Measurements from ENCODE around the gene PLA2G2C. TPM values are rescaled to one million over a fixed set of nuclear protein-coding genes. Genes with fewer than 3 reads are reported as not detected.
A peak's percentile ranks its signal among the peaks of the same experiment; 100 is the strongest.
"Not testable (repeated sequence)": the region's sequence is repeated elsewhere in the genome, so short reads cannot be mapped to it uniquely, and the experiment has no call there.

Gene PLA2G2C, protein sequence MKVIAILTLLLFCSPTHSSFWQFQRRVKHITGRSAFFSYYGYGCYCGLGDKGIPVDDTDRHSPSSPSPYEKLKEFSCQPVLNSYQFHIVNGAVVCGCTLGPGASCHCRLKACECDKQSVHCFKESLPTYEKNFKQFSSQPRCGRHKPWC
- under 1 TPM in 2 of 4 donors, not detected in 2; 0.31 to 0.81 TPM for total RNA-seq

DNA sequence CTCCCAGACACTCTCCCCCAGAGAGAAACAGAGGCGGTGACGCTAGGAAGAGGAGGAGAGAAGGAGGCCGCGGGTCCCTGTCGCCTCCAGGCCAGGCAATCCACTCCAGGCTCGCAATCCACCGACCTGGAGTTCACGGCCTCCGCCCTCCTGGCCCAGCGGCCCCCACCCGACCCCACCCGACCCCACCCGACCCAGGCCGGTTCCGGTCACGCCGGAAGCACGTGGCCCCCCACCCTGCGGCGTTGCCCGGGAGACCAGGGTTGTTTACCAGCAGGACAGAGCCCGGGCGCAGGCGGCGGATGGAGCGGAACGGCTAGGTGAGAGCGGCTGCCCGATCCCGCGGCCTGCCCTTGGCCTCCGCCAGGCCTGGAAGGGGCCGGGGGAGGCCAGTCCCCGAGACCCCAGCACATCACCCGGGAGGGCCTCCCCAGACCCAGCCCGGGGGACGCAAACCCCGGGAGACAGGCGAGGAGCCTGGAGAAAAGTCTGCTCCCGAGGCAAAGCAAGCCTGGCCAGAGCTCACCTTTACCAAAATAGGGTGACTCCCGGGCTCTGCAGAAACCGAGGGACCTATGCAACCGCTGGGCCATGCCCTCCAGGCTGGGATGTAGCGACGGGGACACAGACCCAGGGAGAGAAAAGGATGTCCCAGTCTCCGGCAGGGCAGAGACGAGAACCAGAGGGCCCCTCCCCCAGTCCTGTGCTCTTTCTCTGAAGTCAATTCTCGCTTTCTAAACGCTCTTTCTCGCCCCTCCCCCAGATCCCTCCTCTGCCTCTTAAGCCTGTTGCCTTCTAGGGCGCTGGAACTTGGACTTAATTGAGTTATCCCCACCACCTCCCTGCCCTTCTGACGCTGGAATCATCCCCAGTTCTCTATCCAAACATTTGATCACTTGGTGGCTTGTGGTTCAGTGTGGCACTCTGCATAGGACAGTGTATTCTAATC, at the start of gene PLA2G2C, which contains the start of gene UBXN10:
Gene PLA2G2C (minus strand): TSS at position 685 of the 949 bp plus-strand sequence. CDS start 9,155 bp downstream, outside the sequence.
Gene UBXN10 (plus strand): TSS at position 263 of the 949 bp plus-strand sequence. CDS start 4,466 bp downstream, outside the sequence.
- peak; percentile 81 for ATAC-seq
- H3K27me3 ChIP-seq = no peaks in the 10 kb centered on the region
- H3K36me3 ChIP-seq = peaks cover 0 to 4% of the 10 kb centered on the region in 2 donors
- H3K9me3 ChIP-seq = no peaks in the 10 kb centered on the region
- H3K4me1 ChIP-seq = peaks cover 0 to 66% (median 8%) of the 10 kb centered on the region in 3 donors
- WGBS, 2 donors (ENCODE audit: low coverage in 1 of 2) = 0 to 1% methylated on average over 1 to 11 of the region's 52 CpGs
- H3K27ac ChIP-seq = peak within 1 kb of the TSS; percentile 74 to 93 (median 88)
- H3K4me3 ChIP-seq = peak within 1 kb of the TSS; percentile 68 to 80
- TF ChIP-seq POLR2A (IDR thresholded peaks at IDR 0.05) (peak; percentile 0 to 47), POLR2AphosphoS5 (IDR thresholded peaks at IDR 0.05) (peak; percentile 78)
- TF ChIP-seq, protein P1, sequence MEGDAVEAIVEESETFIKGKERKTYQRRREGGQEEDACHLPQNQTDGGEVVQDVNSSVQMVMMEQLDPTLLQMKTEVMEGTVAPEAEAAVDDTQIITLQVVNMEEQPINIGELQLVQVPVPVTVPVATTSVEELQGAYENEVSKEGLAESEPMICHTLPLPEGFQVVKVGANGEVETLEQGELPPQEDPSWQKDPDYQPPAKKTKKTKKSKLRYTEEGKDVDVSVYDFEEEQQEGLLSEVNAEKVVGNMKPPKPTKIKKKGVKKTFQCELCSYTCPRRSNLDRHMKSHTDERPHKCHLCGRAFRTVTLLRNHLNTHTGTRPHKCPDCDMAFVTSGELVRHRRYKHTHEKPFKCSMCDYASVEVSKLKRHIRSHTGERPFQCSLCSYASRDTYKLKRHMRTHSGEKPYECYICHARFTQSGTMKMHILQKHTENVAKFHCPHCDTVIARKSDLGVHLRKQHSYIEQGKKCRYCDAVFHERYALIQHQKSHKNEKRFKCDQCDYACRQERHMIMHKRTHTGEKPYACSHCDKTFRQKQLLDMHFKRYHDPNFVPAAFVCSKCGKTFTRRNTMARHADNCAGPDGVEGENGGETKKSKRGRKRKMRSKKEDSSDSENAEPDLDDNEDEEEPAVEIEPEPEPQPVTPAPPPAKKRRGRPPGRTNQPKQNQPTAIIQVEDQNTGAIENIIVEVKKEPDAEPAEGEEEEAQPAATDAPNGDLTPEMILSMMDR (IDR thresholded peaks at IDR 0.05) = no peak

DNA sequence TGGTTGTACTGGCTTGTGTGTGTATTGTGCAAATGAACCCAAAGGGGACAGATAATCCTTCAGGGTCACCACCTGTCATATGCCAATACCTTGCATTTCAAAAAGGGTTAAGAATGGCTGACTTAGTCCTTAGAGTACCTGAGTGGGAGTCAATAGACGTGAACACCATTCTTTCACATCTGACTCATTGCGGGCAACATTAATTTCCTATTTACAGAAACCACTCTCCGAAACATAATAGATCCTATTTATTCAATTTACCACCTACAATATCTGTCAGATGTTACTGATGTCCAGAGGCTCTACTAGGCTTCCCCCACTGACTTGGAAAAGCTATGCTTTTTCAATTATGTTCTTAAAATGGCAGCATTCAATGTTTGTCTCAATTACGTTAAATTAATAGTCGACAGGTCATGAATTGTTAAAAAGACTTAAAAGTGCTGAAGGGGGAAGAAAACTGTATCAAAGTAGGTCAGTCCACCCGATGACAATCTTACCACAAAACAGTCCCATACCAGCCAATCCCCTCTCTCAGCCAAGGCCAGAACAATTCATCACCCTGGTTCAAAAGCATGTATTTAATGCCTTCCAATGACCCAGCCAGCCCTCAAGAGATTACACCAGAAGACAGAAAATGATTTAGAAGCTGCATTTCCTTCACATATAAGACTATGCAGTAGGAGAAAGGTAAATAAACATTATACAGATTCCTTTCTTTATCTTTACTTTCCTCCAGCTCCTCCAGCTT, 48.6 kb upstream of the PLA2G2C start:
- Histone ChIP-seq H3K4me3 (no peak overlapping the region), H3K27ac (no peak overlapping the region), H3K9me3 (no peaks in the 10 kb centered on the region), H3K36me3 (no peaks in the 10 kb centered on the region), H3K27me3 (peaks cover 76% of the 10 kb centered on the region), H3K4me1 (no peaks in the 10 kb centered on the region)
- no peak for TF ChIP-seq POLR2A (IDR thresholded peaks at IDR 0.05)
- no peak for TF ChIP-seq EP300 (IDR thresholded peaks at IDR 0.05)
- TF ChIP-seq, protein P1 (IDR thresholded peaks at IDR 0.05) = no peak
- ATAC-seq = no peak
- 65 to 79% methylated on average over 5 to 6 of the region's 6 CpGs for WGBS, 2 donors (ENCODE audit: low coverage in 1 of 2)

DNA sequence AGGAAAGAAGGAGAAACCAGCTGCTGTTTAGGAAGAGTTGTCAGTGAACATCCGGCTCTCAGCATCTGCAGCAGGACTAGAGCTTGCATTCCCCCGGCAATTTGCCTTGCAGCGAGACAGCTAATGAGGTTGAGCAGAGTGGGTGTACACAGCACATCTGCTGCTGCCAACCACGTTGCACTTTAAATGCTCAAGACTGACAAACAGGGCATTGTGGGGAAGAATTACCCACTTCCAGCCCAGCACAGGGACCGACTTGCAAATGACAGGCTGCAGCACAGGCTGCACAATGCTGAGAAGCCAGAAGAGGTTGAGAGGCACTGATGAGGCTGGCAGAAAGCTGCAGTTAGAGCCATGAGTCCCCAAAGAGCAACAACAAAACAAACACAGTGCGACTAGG, 47.5 kb upstream of the PLA2G2C start:
- no peaks in the 10 kb centered on the region for H3K9me3 ChIP-seq
- 17 to 19% methylated on average over 1 to 5 of the region's 6 CpGs for WGBS, 2 donors (ENCODE audit: low coverage in 1 of 2)
- H3K27me3 ChIP-seq = peaks cover 66% of the 10 kb centered on the region
- no peaks in the 10 kb centered on the region for H3K36me3 ChIP-seq
- no peaks in the 10 kb centered on the region for H3K4me1 ChIP-seq
- no peak for TF ChIP-seq POLR2AphosphoS5 (IDR thresholded peaks at IDR 0.05)
- ATAC-seq = no peak
- no peak overlapping the region for H3K4me3 ChIP-seq
- no peak overlapping the region for H3K27ac ChIP-seq

DNA sequence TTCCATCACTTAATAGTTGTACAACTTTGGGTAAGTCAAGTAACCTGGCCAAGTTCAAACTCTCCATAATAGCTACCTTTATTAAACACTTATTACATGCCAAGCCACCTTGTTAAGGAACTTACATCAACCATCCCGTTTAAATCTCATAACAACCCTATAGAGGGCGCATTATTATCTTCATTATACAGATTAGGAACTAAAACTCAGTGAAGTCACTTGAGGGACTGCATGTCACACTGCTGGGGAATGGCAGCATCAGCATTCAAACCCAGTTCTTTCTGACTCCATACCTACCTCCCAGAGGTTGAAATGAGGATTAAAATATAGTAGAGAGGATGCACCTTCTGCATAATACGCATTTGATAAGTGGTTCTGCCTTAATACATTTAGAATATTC, 47.1 kb upstream of the PLA2G2C start:
- H3K9me3 ChIP-seq = no peaks in the 10 kb centered on the region

DNA sequence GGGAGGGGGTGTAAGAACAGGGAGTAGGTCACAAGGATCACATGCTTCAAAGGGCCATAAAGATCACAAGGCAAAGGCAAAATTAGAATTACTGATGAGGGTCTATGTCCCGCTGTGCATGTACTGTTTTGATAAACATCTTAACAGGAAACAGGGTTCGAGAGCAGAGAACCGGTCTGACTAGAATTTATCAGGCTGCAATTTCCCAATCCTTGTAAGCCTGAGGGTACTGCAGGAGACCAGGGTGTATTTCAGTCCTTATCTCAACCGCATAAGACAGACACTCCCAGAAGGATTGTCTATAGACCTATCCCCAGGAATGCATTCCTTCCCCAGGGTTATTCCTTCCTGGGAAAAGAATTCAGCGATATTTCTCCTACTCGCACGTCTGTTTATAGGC, 46.2 kb upstream of the PLA2G2C start:
- H3K27me3 ChIP-seq = peaks cover 67% of the 10 kb centered on the region
- WGBS, 2 donors (ENCODE audit: low coverage in 1 of 2) = 14 to 40% methylated on average over 5 to 7 of the region's 7 CpGs

More for the DNA sequence above, 47.1 kb upstream of the PLA2G2C start:
- H3K27ac ChIP-seq = no peak overlapping the region
- WGBS, 2 donors (ENCODE audit: low coverage in 1 of 2) = 26 to 30% methylated on average over 3 of the region's 3 CpGs
- no peak for ATAC-seq
- H3K27me3 ChIP-seq = peaks cover 66% of the 10 kb centered on the region
- H3K4me1 ChIP-seq = no peaks in the 10 kb centered on the region
- H3K36me3 ChIP-seq = no peaks in the 10 kb centered on the region
- no peak overlapping the region for H3K4me3 ChIP-seq
- TF ChIP-seq POLR2A (IDR thresholded peaks at IDR 0.05) = no peak
- TF ChIP-seq, protein P1 (IDR thresholded peaks at IDR 0.05) = peak in 3 of 4 experiments; percentile 13 to 29 (median 19)

More for the DNA sequence above, 46.2 kb upstream of the PLA2G2C start:
- not testable (repeated sequence) for H3K4me3 ChIP-seq, ATAC-seq, H3K36me3 ChIP-seq, H3K9me3 ChIP-seq, H3K27ac ChIP-seq, H3K4me1 ChIP-seq
